GM12878 (cell line): ENCODE measurements around the gene PHF14. TPM values are rescaled to one million over a fixed set of nuclear protein-coding genes. Genes with fewer than 3 reads are reported as not detected.

Source experiments
- ATAC-seq: fragments of 200-7000 bp; cut with Tn5 transposase; 3 replicates; pipeline ENCODE4 v1.9.1; 2020; ENCODE audit warnings: mild to moderate bottlenecking, moderate library complexity
- BruUV-seq: library from RNA; stranded (reverse); fragments of 400-500 nt; replicated peaks from 2 replicates; lab custom pipeline; 2021; lab: Mats Ljungman, UMichigan
- CTCF ChIA-PET: fragments of 300-600 bp; sonication (Branson Sonifier 250); formaldehyde crosslinking; extraction: SDS; loops from one replicate; lab custom pipeline; 2021; ENCODE audit warnings: inconsistent platforms; lab: Yijun Ruan, JAX
- POLR2A ChIA-PET: fragments of 350-600 bp; formaldehyde crosslinking; extraction: SDS; loops from one replicate; lab custom pipeline; 2021; ENCODE audit warnings: inconsistent platforms; lab: Charles Lee
- RAD21 ChIA-PET: fragments of 300-600 bp; sonication (Branson Sonifier 250); formaldehyde crosslinking; loops from one replicate; lab custom pipeline; 2023; ENCODE audit warnings: antibody characterized with exemption; ENCODE audit not compliant: unreplicated experiment; lab: Charles Lee
- SMC1A ChIA-PET: fragments of 300-600 bp; sonication (Branson Sonifier 250); formaldehyde crosslinking; loops from one replicate; lab custom pipeline; 2023; ENCODE audit not compliant: unreplicated experiment, uncharacterized antibody; lab: Charles Lee
- DNase-seq: peaks from one replicate; pipeline ENCODE4 v3.0.0-alpha.2; 2011; ENCODE audit warnings: low read depth, low spot score
- FAIRE-seq: peaks from 3 replicates; lab custom pipeline; 2011; peaks lifted over from hg19 to GRCh38; lab: Jason Lieb, UNC
- H2AFZ ChIP-seq: 2 replicates; pipeline ENCODE4 v1.6.0; 2011; ENCODE audit warnings: low read depth, low read length, control low read depth; ENCODE audit not compliant: control insufficient read depth
- H3K27ac ChIP-seq: 2 replicates; pipeline ENCODE4 v1.5.1; 2011; ENCODE audit warnings: control low read depth; ENCODE audit not compliant: control insufficient read depth, insufficient read depth
- H3K27me3 ChIP-seq, 2 experiments: replicated peaks in 1 of 2; 2 replicates each; pipeline versions ENCODE4 v1.6.0 to v1.6.1; 2011; ENCODE audit warnings: low read length in 1 of 2; ENCODE audit not compliant: control insufficient read depth in 2 of 2, insufficient read depth in 2 of 2
- H3K36me3 ChIP-seq, 2 experiments: 2 replicates each; pipeline ENCODE4 v1.5.1; 2011; ENCODE audit warnings: low read length in 1 of 2; ENCODE audit not compliant: control insufficient read depth in 2 of 2, insufficient read depth in 2 of 2
- H3K4me1 ChIP-seq: 2 replicates; pipeline ENCODE4 v1.6.1; 2011; ENCODE audit warnings: mild to moderate bottlenecking, low read length, moderate library complexity, mixed read lengths; ENCODE audit not compliant: control insufficient read depth, insufficient read depth
- H3K4me2 ChIP-seq: 2 replicates; pipeline ENCODE4 v1.6.0; 2011; ENCODE audit warnings: control low read depth; ENCODE audit not compliant: control insufficient read depth, insufficient read depth
- H3K4me3 ChIP-seq: fragments of 200-600 bp; sonication (generic); 2 replicates; pipeline ENCODE4 v1.5.1; 2016
- H3K79me2 ChIP-seq: 2 replicates; pipeline ENCODE4 v1.6.0; 2011; ENCODE audit warnings: low read length; ENCODE audit not compliant: control insufficient read depth, insufficient read depth
- H3K9ac ChIP-seq: 2 replicates; pipeline ENCODE4 v1.8.0; 2011; ENCODE audit warnings: low read length, control low read depth, mixed read lengths; ENCODE audit not compliant: control insufficient read depth, insufficient read depth
- H3K9me3 ChIP-seq: replicated peaks from 3 replicates; pipeline ENCODE4 v1.5.1; 2011; ENCODE audit warnings: mild to moderate bottlenecking, low read length; ENCODE audit not compliant: control insufficient read depth, insufficient read depth
- H4K20me1 ChIP-seq: 2 replicates; pipeline ENCODE4 v1.6.0; 2011; ENCODE audit not compliant: control insufficient read depth, insufficient read depth
- KAT2A ChIP-seq: conservative IDR thresholded peaks from 2 replicates; pipeline ENCODE4 v1.6.1; 2011; ENCODE audit warnings: low read depth, low read length; ENCODE audit not compliant: control insufficient read depth
- MTA2 ChIP-seq: fragments of 450-650 bp; IDR thresholded peaks from 2 replicates; pipeline ENCODE4 v1.6.1; 2016; ENCODE audit warnings: low read depth, mild to moderate bottlenecking, moderate library complexity
- MYC ChIP-seq: IDR thresholded peaks from 2 replicates; pipeline ENCODE4 v1.6.1; 2011; ENCODE audit warnings: mild to moderate bottlenecking, low read length, moderate library complexity, inconsistent platforms; ENCODE audit not compliant: insufficient read depth, insufficient replicate concordance, insufficient read length, severe bottlenecking
- NR2F1 ChIP-seq: fragments of 450-650 bp; conservative IDR thresholded peaks from 2 replicates; pipeline ENCODE4 v1.6.1; 2017; ENCODE audit warnings: mild to moderate bottlenecking
- POLR2AphosphoS5 ChIP-seq: IDR thresholded peaks from 2 replicates; pipeline ENCODE4 v1.6.1; 2011; ENCODE audit warnings: mild to moderate bottlenecking, low read length, inconsistent platforms
- RFX5 ChIP-seq: IDR thresholded peaks from 2 replicates; pipeline ENCODE4 v1.6.1; 2011; ENCODE audit warnings: low read depth, low read length, improper control_type of control experiment
- ZSCAN29 ChIP-seq: fragments of 450-650 bp; IDR thresholded peaks from 2 replicates; pipeline ENCODE4 v1.6.1; 2017; ENCODE audit warnings: mild to moderate bottlenecking, moderate library complexity
- WGBS: methylation state at CpG from one replicate; pipeline ENCODE4 v1.1.6; 2016; ENCODE audit warnings: low lambda C conversion rate; ENCODE audit not compliant: insufficient replicate concordance, insufficient coverage; ENCODE audit errors: missing lambda C conversion rate; 5-methylcytosine and 5-hydroxymethylcytosine counted together
- in situ Hi-C: fragments of 300-500 bp; cut with MboI; formaldehyde crosslinking; loops from 9 replicates; pipeline ENCODE4 v1.14.3; 2018; ENCODE audit warnings: mixed read lengths
- intact Hi-C: fragments of 100-400 bp; cut with micrococcal nuclease; formaldehyde crosslinking; loops from one replicate; pipeline ENCODE4 v1.14.2; 2022; ENCODE audit not compliant: unreplicated experiment
- polyA plus RNA-seq, 11 experiments: library from polyadenylated mRNA; depleted of rRNA in 4 of 11; unstranded in 6 of 11; stranded (reverse) in 5 of 11; fragments of >200 nt; fragmentation: Nextera tagmentation in 4 of 11; fragmentation: Illumina TruSeq in 1 of 11; extraction: Ambion mirVana in 4 of 11; extraction: Trizol in 1 of 11; gene quantifications; 1 replicate in 1 of 11; 2 replicates in 10 of 11; pipeline versions ENCODE4 v1.2.1 to v1.2.3, GENCODE V29; 2011 to 2016; ENCODE audit warnings: inconsistent platforms in 2 of 11, missing spikeins in 2 of 11, low read depth in 1 of 11
- total RNA-seq, 4 experiments: library from RNA; depleted of rRNA in 3 of 4; stranded (reverse); fragments of >200 nt in 3 of 4; fragmentation: Illumina TruSeq in 1 of 4; extraction: Trizol in 1 of 4; gene quantifications; 2 replicates each; pipeline versions ENCODE4 v1.2.1 to v1.2.3, GENCODE V29; 2013 to 2021
- TF ChIP-seq, protein P1 (sequence below): fragments of 450-650 bp; IDR thresholded peaks from 2 replicates; pipeline ENCODE4 v1.6.1; 2018; ENCODE audit warnings: borderline replicate concordance, mild to moderate bottlenecking; ENCODE audit not compliant: partially characterized antibody

The PHF14 gene
- total and polyA plus RNA-seq, 10 of the 15 experiments (the other 5 are each of a cell fraction or from before 2014, with no cell fraction given), result 21.3 to 47.1 (median 29.9) TPM

DNA sequence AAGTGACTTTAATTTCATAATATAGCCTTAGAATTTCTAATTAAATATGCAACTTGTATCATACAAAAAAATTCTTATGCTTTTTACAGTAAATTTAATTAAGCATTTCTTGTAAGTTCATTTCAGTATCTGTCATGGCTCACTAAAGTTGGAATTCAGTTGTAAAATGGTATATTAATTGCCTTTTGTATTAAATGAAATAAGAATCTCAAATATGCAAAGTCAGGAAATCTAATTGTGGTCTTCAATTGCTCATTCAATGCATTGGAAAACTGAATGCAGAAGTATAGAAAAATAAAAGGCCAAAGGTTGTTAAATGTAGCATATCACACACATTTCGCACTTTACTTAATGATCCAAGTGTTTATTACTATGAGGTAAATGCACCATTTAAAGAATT lies 189.5 kb downstream of the PHF14 start:
- no peak for DNase-seq
- Histone ChIP-seq H3K4me3 (no peak overlapping the region), H4K20me1 (no peaks in the 10 kb centered on the region), H3K36me3 (no peaks in the 10 kb centered on the region), H3K4me1 (no peaks in the 10 kb centered on the region), H3K9me3 (no peaks in the 10 kb centered on the region), H3K27me3 (no peaks in the 10 kb centered on the region), H3K4me2 (no peak overlapping the region), H3K9ac (no peak overlapping the region), H3K79me2 (no peaks in the 10 kb centered on the region), H2AFZ (no peak overlapping the region), H3K27ac (no peak overlapping the region)
- 100% methylated on average over 1 of the region's 1 CpG for WGBS
- no TSS peak for BruUV-seq
- ChIA-PET POLR2A (no interaction called here), CTCF (interaction anchor here (0.9 kb wide), 1 partner anchor 12 kb away, joined by 3 read pairs; no protein-coding TSS in a partner anchor), RAD21 (no interaction called here), SMC1A (no interaction called here)
- TF ChIP-seq KAT2A (no peak), MTA2 (no peak), NR2F1 (no peak), POLR2AphosphoS5 (no peak), RFX5 (no peak), MYC (no peak), ZSCAN29 (no peak)
- TF ChIP-seq, protein P1, sequence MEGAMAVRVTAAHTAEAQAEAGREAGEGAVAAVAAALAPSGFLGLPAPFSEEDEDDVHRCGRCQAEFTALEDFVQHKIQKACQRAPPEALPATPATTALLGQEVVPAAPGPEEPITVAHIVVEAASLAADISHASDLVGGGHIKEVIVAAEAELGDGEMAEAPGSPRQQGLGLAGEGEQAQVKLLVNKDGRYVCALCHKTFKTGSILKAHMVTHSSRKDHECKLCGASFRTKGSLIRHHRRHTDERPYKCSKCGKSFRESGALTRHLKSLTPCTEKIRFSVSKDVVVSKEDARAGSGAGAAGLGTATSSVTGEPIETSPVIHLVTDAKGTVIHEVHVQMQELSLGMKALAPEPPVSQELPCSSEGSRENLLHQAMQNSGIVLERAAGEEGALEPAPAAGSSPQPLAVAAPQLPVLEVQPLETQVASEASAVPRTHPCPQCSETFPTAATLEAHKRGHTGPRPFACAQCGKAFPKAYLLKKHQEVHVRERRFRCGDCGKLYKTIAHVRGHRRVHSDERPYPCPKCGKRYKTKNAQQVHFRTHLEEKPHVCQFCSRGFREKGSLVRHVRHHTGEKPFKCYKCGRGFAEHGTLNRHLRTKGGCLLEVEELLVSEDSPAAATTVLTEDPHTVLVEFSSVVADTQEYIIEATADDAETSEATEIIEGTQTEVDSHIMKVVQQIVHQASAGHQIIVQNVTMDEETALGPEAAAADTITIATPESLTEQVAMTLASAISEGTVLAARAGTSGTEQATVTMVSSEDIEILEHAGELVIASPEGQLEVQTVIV, result no peak
- intact Hi-C loops, result no loop called here
- ATAC-seq, result no peak
- FAIRE-seq, result no peak
- in situ Hi-C loops, result no loop called here
